ENCODE results near the gene MED22.

- TF ChIP-seq CTCF (conservative IDR thresholded peaks at IDR 0.05; ENCODE audit: low read depth in 2 of 2), result no peak
- TF ChIP-seq REST (IDR thresholded peaks at IDR 0.05; ENCODE audit: unreplicated experiment), result no peak
- TF ChIP-seq JUNB (IDR thresholded peaks at IDR 0.05; ENCODE audit: unreplicated experiment), result no peak
- no peak for TF ChIP-seq POLR2AphosphoS5 (IDR thresholded peaks at IDR 0.05; ENCODE audit: low read depth)
- TF ChIP-seq CREB1 (CRISPR knock-in tag; IDR thresholded peaks at IDR 0.05; ENCODE audit: low read depth), result no peak
- no peak for TF ChIP-seq EZH2phosphoT487 (IDR thresholded peaks at IDR 0.05; ENCODE audit: unreplicated experiment)
- no peak for TF ChIP-seq EZH2 (IDR thresholded peaks at IDR 0.05; ENCODE audit: low read depth, unreplicated experiment)
- no peak for TF ChIP-seq STAT1 (IDR thresholded peaks at IDR 0.05; ENCODE audit: unreplicated experiment)
- no peak for TF ChIP-seq ZNF462 (CRISPR knock-in tag; IDR thresholded peaks at IDR 0.05)
- no peak for TF ChIP-seq NANOG (IDR thresholded peaks at IDR 0.05; ENCODE audit: borderline replicate concordance)
Observed at GRCh38 chr9:133366435-133366834, 18.5 kb upstream of the MED22 start.
